HEK293T (cell line): Measurements from ENCODE around the gene ME3.

Experiments
- CTCF ChIA-PET: fragments of 350-600 bp; formaldehyde crosslinking; extraction: SDS; loops from one replicate; lab custom pipeline; 2021; ENCODE audit warnings: antibody characterized with exemption, inconsistent platforms; lab: Yijun Ruan, JAX
- POLR2A ChIA-PET: fragments of 350-600 bp; formaldehyde crosslinking; extraction: SDS; loops from one replicate; lab custom pipeline; 2020; ENCODE audit warnings: antibody characterized with exemption, inconsistent platforms; lab: Yijun Ruan, JAX
- DNase-seq: peaks from one replicate; pipeline ENCODE4 v3.0.0; 2012; ENCODE audit warnings: mixed read lengths; ENCODE audit errors: extremely low spot score
- ARNT ChIP-seq: fragments of 450-650 bp; IDR thresholded peaks from 2 replicates; pipeline ENCODE4 v1.6.1; 2017; ENCODE audit warnings: mild to moderate bottlenecking
- BHLHE40 ChIP-seq: fragments of 450-650 bp; IDR thresholded peaks from 2 replicates; pipeline ENCODE4 v1.6.1; 2016; ENCODE audit warnings: mild to moderate bottlenecking, moderate library complexity, borderline replicate concordance
- CTBP1 ChIP-seq: fragments of 450-650 bp; IDR thresholded peaks from 2 replicates; pipeline ENCODE4 v1.6.1; 2016; ENCODE audit warnings: borderline replicate concordance
- ELF4 ChIP-seq: fragments of 450-650 bp; IDR thresholded peaks from 2 replicates; pipeline ENCODE4 v1.6.1; 2017; ENCODE audit warnings: antibody characterized with exemption
- FOXA1 ChIP-seq: fragments of 450-650 bp; IDR thresholded peaks from 2 replicates; pipeline ENCODE4 v1.6.1; 2016; ENCODE audit warnings: mild to moderate bottlenecking
- FOXK2 ChIP-seq: fragments of 450-650 bp; IDR thresholded peaks from 2 replicates; pipeline ENCODE4 v1.6.1; 2016; ENCODE audit warnings: mild to moderate bottlenecking
- FOXM1 ChIP-seq: fragments of 450-650 bp; IDR thresholded peaks from 2 replicates; pipeline ENCODE4 v1.6.1; 2017; ENCODE audit warnings: mild to moderate bottlenecking, borderline replicate concordance
- HDGF ChIP-seq: fragments of 450-650 bp; IDR thresholded peaks from 2 replicates; pipeline ENCODE4 v1.6.1; 2017; ENCODE audit warnings: antibody characterized with exemption, borderline replicate concordance
- L3MBTL2 ChIP-seq: fragments of 450-650 bp; conservative IDR thresholded peaks from 2 replicates; pipeline ENCODE4 v1.6.1; 2016; ENCODE audit warnings: mild to moderate bottlenecking
- LEF1 ChIP-seq: fragments of 450-650 bp; IDR thresholded peaks from 2 replicates; pipeline ENCODE4 v1.6.1; 2017; ENCODE audit warnings: mild to moderate bottlenecking, borderline replicate concordance
- NFRKB ChIP-seq: fragments of 450-650 bp; IDR thresholded peaks from 2 replicates; pipeline ENCODE4 v1.6.1; 2016; ENCODE audit warnings: mild to moderate bottlenecking, moderate library complexity
- SP1 ChIP-seq: fragments of 450-650 bp; IDR thresholded peaks from 2 replicates; pipeline ENCODE4 v1.6.1; 2017
- SUZ12 ChIP-seq: fragments of 450-650 bp; IDR thresholded peaks from 2 replicates; pipeline ENCODE4 v1.6.1; 2016; ENCODE audit warnings: mild to moderate bottlenecking
- TARDBP ChIP-seq: fragments of 450-650 bp; IDR thresholded peaks from 2 replicates; pipeline ENCODE4 v1.6.1; 2016
- ZNF384 ChIP-seq: fragments of 450-650 bp; IDR thresholded peaks from 2 replicates; pipeline ENCODE4 v1.6.1; 2016
- TF ChIP-seq, protein P1 (sequence below): fragments of 450-650 bp; IDR thresholded peaks from 2 replicates; pipeline ENCODE4 v1.6.1; 2016

Gene ME3

DNA sequence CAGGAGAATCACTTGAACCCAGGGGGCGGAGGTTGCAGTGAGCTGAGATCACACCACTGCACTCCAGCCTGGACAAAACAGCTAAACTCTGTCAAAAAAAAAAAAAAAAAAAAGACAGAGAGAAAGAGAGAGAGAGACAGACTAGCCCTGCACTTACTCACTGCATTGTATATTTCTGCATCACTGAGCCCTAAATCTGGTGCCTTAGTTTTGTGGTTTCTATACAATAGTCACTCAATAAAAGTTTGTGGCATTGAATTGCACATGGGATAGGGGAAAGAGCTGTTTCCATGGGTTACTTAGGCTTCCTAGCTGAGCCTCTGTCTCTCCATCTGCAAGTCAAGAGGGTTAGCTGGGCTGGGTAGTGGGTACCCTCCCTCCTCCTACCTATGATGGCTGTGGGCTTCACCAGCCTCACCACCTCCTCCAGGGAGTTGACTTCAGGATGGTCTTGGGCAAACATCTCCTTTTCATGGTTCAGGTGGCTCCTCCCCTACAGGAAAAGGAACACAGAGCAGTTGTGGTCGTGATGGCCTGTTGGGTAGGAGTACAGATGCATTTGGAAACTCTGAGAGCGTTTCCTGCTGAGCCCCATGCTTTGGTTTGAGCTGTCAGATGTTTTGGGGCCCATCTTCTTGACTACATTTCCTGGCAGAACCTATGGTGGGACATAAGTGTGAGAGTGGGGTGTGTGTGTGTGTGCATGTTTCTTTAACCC lies 224.5 kb downstream of the ME3 start:
- ChIA-PET POLR2A (no interaction called here), CTCF (interaction anchor here (0.5 to 1.0 kb wide), 3 partner anchors 124 to 161 kb away, joined by 3 to 4 read pairs (median 3); no protein-coding TSS in a partner anchor)
- no peak for DNase-seq
- TF ChIP-seq HDGF (no peak), CTBP1 (no peak), SP1 (no peak), TARDBP (no peak), SUZ12 (no peak), ARNT (no peak), L3MBTL2 (no peak), NFRKB (no peak), BHLHE40 (no peak), LEF1 (no peak), FOXK2 (no peak), ZNF384 (no peak), FOXA1 (no peak), FOXM1 (no peak), ELF4 (no peak)
- TF ChIP-seq, protein P1, sequence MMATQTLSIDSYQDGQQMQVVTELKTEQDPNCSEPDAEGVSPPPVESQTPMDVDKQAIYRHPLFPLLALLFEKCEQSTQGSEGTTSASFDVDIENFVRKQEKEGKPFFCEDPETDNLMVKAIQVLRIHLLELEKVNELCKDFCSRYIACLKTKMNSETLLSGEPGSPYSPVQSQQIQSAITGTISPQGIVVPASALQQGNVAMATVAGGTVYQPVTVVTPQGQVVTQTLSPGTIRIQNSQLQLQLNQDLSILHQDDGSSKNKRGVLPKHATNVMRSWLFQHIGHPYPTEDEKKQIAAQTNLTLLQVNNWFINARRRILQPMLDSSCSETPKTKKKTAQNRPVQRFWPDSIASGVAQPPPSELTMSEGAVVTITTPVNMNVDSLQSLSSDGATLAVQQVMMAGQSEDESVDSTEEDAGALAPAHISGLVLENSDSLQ = no peak

DNA sequence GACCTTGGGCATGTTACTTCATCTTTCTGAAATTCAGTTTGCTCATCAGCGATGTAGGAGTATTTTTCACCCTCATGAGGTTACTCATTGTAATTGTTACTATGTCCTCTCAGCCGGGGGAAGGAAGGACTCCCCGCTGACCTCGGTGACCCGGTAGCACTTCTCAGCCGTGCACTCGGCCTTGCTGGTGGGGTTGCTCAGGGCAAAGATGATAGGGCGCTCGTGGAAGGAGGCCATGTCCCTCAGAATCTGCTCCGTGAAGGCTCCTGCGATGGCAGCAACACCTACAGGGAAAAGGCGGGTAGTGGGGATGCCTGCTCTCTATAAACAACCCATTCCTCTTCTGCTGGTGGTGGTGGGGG lies 225.5 kb downstream of the ME3 start:
- no peak for DNase-seq
- ChIA-PET POLR2A (no interaction called here), CTCF (no interaction called here)
- TF ChIP-seq BHLHE40 = no peak
- TF ChIP-seq, protein P1 = no peak
- no peak for TF ChIP-seq HDGF
- TF ChIP-seq TARDBP = no peak
- no peak for TF ChIP-seq NFRKB
- TF ChIP-seq LEF1 = no peak
- TF ChIP-seq FOXM1 = no peak
- TF ChIP-seq SUZ12 = no peak
- no peak for TF ChIP-seq FOXK2
- TF ChIP-seq ELF4 = no peak
- TF ChIP-seq CTBP1 = no peak
- TF ChIP-seq ZNF384 = no peak
- TF ChIP-seq L3MBTL2 = no peak
- no peak for TF ChIP-seq SP1
- TF ChIP-seq ARNT = no peak
- TF ChIP-seq FOXA1 = no peak

DNA sequence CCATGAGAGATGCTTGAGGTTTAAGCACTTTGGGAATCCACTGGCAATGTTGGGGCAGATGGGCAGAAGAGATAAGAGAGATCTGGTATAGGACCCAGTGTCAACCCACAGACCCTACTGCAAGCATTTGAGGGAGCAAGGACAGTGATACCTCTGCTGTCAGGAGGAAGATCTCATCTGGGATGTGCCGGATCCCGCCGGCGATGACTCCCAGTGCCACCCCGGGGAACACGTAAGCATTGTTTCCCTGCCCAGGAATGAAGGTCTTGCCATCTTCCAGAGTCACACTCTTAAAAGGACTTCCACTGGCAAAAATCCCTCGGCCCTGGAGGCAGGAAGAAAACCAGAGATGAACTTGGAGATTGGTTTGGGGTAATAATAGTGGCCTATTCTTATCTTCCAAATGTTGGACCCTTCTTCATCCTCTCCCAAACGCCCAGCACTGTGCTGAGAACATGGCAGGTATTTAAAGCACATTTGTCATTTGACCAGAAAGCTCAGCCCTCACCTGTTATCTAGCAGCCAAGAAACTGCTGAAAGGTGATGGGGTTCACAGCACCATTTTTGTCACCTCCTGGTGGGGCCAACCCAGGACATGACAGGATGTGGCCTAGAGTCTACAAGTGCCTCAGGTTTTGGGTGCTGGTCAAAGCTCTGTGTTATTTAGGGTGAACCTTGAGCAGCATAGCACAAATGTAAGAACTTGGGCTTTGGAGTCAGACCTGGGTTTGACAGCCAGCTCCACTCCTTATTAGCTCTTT lies 226.1 kb downstream of the ME3 start:
- DNase-seq = no peak
- CTCF ChIA-PET = no interaction called here
- TF ChIP-seq LEF1 = no peak
- TF ChIP-seq ARNT = no peak
- TF ChIP-seq BHLHE40 = no peak
- no peak for TF ChIP-seq SP1
- no peak for TF ChIP-seq ELF4
- no peak for TF ChIP-seq HDGF
- TF ChIP-seq, protein P1 = no peak
- TF ChIP-seq FOXK2 = no peak
- TF ChIP-seq SUZ12 = no peak
- TF ChIP-seq FOXA1 = no peak
- no peak for TF ChIP-seq NFRKB
- TF ChIP-seq L3MBTL2 = no peak
- TF ChIP-seq ZNF384 = no peak
- POLR2A ChIA-PET = no interaction called here

DNA sequence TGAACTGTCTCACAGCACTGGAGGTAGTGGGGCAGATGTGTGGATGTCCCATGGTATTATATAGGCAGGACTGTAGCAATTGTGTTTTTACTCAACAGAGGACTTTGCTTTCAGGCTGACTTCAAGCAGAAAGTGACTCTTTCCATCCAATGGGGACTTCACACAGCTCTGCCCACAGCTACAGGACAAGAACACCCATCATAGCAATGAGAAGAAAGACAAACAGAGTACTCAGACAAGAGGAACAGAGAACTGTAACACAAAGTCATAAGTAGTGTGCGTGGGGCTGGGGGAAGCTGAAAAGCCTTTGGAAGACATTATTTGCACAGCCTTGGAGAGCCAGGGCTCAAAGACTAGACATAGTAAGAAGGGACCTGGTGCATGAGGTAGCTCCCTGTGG lies 227.4 kb downstream of the ME3 start:
- no peak for DNase-seq
- ChIA-PET CTCF (no interaction called here), POLR2A (no interaction called here)
- TF ChIP-seq SUZ12 (no peak), ZNF384 (no peak), BHLHE40 (no peak), TARDBP (no peak), FOXA1 (no peak), L3MBTL2 (no peak), ARNT (no peak), SP1 (no peak), LEF1 (no peak), NFRKB (no peak), ELF4 (no peak), FOXM1 (no peak), CTBP1 (no peak), FOXK2 (no peak), HDGF (no peak)
- TF ChIP-seq, protein P1 = no peak

DNA sequence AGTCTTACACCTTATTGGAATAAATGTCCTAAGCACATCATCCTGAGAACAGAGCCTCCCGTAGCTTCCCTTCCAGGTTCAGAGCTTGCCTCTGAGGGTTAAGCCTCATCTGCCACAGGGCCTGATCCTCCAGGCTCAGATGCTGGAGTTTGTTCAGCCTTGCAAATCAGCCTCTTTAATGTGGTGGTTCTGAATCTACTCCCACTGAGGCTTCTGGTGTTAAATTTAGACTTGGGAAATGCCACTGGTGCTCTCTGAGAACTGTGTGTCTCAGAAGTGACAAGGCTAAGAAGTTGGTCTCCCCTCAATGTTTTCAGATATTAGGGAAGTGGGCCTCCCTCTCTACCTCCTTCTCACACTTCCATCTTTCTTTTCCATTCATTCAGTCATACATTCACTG lies 229.0 kb downstream of the ME3 start:
- ChIA-PET CTCF (no interaction called here), POLR2A (no interaction called here)
- DNase-seq = no peak
- TF ChIP-seq L3MBTL2 (no peak), TARDBP (no peak), CTBP1 (no peak), FOXK2 (no peak), FOXM1 (no peak), SP1 (no peak), ZNF384 (no peak), ARNT (no peak), LEF1 (no peak), BHLHE40 (no peak), FOXA1 (no peak), ELF4 (no peak), SUZ12 (no peak), NFRKB (no peak)
- TF ChIP-seq, protein P1 = no peak
